ENCODE measurements around the gene ROBO3. TPM values are rescaled to one million over a fixed set of nuclear protein-coding genes. Genes with fewer than 3 reads are reported as not detected.

ROBO3 gene
- total RNA-seq, 2 donors from 2014 or later: 18.0 to 30.6 TPM

DNA sequence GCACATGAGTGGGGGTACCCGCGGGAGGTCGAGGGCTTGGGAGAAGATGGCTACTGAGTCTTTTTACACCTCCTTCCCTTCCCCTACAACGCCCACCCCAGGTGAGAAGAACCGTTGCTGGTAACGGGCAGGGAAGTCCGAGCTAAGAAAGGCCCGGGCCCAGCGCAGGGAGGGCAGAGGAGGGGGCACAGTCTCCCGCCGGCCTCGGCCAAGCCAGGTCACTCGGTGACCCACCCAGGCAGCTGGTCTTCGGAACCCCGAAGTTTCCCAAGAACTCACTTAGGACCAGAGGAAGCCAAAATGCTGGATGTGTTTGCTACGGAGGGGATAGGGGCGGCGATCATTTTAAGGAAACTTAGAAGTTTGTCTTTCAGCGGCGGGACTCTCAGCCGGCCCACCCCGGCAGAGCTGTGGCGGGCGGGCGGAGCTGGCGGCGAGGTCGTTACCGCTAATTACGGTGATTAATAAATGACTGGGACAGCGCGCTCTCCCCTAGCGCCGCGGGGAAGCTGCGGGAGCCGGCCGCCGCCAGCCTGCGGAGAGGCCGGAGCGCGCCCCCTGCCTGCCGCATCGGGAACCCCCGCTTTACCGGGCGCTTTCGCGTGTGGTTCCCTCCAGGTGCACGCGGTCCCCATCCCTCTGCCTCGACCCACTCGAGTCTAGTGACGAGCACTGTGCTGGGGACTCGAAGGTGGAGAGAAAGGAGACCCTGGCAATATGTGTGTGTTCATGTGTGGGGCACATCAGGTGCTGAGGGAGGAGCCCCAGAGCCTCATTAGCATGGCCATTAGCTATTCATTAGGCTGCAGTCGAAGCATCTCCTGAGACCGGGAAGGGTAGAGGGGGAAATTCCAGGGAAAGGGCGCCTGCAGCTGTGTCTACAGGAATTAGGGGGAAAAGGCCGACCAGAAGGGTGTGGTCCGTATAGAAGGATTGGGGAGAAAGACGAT lies 945 bp downstream of the ROBO3 start:
- peaks cover 13% of the 10 kb centered on the region for H3K4me1 ChIP-seq (replicated peaks)
- peaks cover 39% of the 10 kb centered on the region for H3K27me3 ChIP-seq (replicated peaks; ENCODE audit: insufficient read depth)
- no peak for DNase-seq (ENCODE audit: low spot score)
- no peak overlapping the region for H3K27ac ChIP-seq
- H3K4me3 ChIP-seq: no peak overlapping the region
- intact Hi-C loops (cut with DNase I): no loop called here
- 2% methylated on average over 60 of the region's 62 CpGs for WGBS
- TF ChIP-seq POLR2A (IDR thresholded peaks at IDR 0.05) (no peak), POLR2AphosphoS5 (IDR thresholded peaks at IDR 0.05) (no peak), CTCF (IDR thresholded peaks at IDR 0.05) (peak in 3 of 4 experiments; percentile 55 to 60 (median 56))
- no peaks in the 10 kb centered on the region for H3K36me3 ChIP-seq
- no peaks in the 10 kb centered on the region for H3K9me3 ChIP-seq

DNA sequence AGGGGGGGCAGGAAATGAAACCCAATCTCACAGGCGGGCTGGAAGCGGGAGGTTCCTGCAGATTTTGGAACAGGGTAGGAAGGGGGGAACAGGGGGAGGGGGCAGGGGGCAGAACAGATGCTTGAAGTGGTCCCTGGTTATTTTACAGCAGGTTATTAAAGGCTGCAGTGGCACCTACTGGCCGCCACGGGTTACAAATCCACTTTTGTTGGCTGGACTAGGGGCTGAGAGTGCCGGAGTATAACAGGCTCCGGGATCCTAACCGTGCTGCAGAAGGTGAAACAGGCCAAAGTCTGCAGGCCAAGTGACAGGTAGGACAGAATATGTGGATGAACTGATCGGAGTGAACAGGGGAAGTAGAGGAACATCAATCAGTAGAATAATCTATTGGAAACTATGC lies 2.5 kb downstream of the ROBO3 start:
- Histone ChIP-seq H3K27me3 (replicated peaks; ENCODE audit: insufficient read depth) (peaks cover 39% of the 10 kb centered on the region), H3K27ac (no peak overlapping the region), H3K9me3 (no peaks in the 10 kb centered on the region), H3K4me1 (replicated peaks) (peaks cover 13% of the 10 kb centered on the region), H3K4me3 (no peak overlapping the region), H3K36me3 (no peaks in the 10 kb centered on the region)
- DNase-seq (ENCODE audit: low spot score): no peak
- intact Hi-C loops (cut with DNase I): no loop called here
- 7% methylated on average over 8 of the region's 8 CpGs for WGBS
- no peak for TF ChIP-seq POLR2A (IDR thresholded peaks at IDR 0.05)
- TF ChIP-seq CTCF (IDR thresholded peaks at IDR 0.05): peak; percentile 15 to 32 (median 28)

GRCh38 chr11:124868331-124869274 lies 3.4 kb downstream of the ROBO3 start:
- TF ChIP-seq POLR2A (IDR thresholded peaks at IDR 0.05) (no peak), POLR2AphosphoS5 (IDR thresholded peaks at IDR 0.05) (no peak), CTCF (IDR thresholded peaks at IDR 0.05) (no peak)
- peaks cover 13% of the 10 kb centered on the region for H3K4me1 ChIP-seq (replicated peaks)
- H3K4me3 ChIP-seq: no peak overlapping the region
- no peak overlapping the region for H3K27ac ChIP-seq
- intact Hi-C loops (cut with DNase I): no loop called here
- H3K9me3 ChIP-seq: no peaks in the 10 kb centered on the region
- no peak for DNase-seq (ENCODE audit: low spot score)
- H3K36me3 ChIP-seq: no peaks in the 10 kb centered on the region
- 5% methylated on average over 61 of the region's 63 CpGs for WGBS
- peaks cover 39% of the 10 kb centered on the region for H3K27me3 ChIP-seq (replicated peaks; ENCODE audit: insufficient read depth)

DNA sequence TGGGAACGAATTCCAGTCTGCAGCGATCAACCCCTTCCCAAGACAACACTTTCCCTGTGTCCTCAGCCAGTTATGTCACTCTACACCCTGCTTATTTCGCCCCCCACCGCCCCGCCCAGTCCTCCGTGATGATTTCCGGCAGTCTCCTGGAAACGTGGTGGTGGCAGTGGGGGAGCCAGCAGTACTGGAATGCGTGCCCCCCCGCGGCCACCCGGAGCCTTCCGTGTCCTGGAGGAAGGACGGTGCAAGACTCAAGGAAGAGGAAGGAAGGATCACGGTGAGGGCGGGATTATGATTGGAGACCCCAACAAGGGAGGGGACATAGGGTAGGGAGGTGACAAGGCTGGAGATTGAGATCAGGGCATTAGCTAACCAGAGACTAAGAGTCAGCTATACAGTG lies 4.1 kb downstream of the ROBO3 start:
- Histone ChIP-seq H3K9me3 (no peaks in the 10 kb centered on the region), H3K36me3 (no peaks in the 10 kb centered on the region), H3K27ac (no peak overlapping the region), H3K4me3 (no peak overlapping the region), H3K27me3 (replicated peaks; ENCODE audit: insufficient read depth) (peaks cover 33% of the 10 kb centered on the region), H3K4me1 (replicated peaks) (peaks cover 13% of the 10 kb centered on the region)
- 4% methylated on average over 16 of the region's 16 CpGs for WGBS
- intact Hi-C loops (cut with DNase I): no loop called here
- TF ChIP-seq CTCF (IDR thresholded peaks at IDR 0.05): no peak
- no peak for TF ChIP-seq POLR2AphosphoS5 (IDR thresholded peaks at IDR 0.05)
- TF ChIP-seq POLR2A (IDR thresholded peaks at IDR 0.05): no peak
- DNase-seq (ENCODE audit: low spot score): no peak
